ENCODE results near the gene LMF1.

LMF1 gene

GRCh38 chr16:1002399-1003166 lies 31.8 kb upstream of the LMF1 start:
- peak; percentile 90 for DNase-seq (ENCODE audit: low read depth, low spot score)
- H3K4me3 ChIP-seq (ENCODE audit: low read depth, low read length) = no peak overlapping the region
- TF ChIP-seq, protein P1, sequence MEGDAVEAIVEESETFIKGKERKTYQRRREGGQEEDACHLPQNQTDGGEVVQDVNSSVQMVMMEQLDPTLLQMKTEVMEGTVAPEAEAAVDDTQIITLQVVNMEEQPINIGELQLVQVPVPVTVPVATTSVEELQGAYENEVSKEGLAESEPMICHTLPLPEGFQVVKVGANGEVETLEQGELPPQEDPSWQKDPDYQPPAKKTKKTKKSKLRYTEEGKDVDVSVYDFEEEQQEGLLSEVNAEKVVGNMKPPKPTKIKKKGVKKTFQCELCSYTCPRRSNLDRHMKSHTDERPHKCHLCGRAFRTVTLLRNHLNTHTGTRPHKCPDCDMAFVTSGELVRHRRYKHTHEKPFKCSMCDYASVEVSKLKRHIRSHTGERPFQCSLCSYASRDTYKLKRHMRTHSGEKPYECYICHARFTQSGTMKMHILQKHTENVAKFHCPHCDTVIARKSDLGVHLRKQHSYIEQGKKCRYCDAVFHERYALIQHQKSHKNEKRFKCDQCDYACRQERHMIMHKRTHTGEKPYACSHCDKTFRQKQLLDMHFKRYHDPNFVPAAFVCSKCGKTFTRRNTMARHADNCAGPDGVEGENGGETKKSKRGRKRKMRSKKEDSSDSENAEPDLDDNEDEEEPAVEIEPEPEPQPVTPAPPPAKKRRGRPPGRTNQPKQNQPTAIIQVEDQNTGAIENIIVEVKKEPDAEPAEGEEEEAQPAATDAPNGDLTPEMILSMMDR (IDR thresholded peaks at IDR 0.05; ENCODE audit: low read depth, low read length) = no peak
- in situ Hi-C loops (cut with HindIII; ENCODE audit: low sequenced_read_pairs) = no loop called here

DNA sequence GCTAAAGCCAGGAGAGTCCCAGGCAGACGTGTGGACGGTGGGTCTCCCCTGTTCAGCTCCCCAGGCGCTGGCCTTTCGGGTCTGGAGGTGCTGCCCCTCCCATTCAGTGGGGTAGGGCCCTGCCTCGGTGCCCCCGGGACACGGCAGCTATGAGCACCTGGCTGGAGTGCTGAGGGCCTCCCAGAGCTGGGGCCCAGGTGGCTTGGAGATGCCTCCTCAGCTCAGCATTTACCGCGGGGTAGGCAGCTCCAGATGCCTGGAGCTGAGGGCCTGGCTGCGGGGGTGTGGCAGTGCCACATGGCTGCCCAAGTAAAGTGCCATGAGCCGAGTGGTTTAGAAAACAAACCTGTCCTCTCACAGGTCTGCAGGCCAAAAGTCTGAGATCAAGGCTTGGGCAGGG lies 30.3 kb upstream of the LMF1 start:
- no peak for DNase-seq (ENCODE audit: low read depth, low spot score)
- H3K4me3 ChIP-seq (ENCODE audit: low read depth, low read length) = no peak overlapping the region
- TF ChIP-seq, protein P1 (IDR thresholded peaks at IDR 0.05; ENCODE audit: low read depth, low read length) = no peak
- in situ Hi-C loops (cut with HindIII; ENCODE audit: low sequenced_read_pairs) = no loop called here

GRCh38 chr16:1000608-1001007 lies 29.8 kb upstream of the LMF1 start:
- no peak overlapping the region for H3K4me3 ChIP-seq (ENCODE audit: low read depth, low read length)
- no peak for DNase-seq (ENCODE audit: low read depth, low spot score)
- in situ Hi-C loops (cut with HindIII; ENCODE audit: low sequenced_read_pairs) = no loop called here
- TF ChIP-seq, protein P1 (IDR thresholded peaks at IDR 0.05; ENCODE audit: low read depth, low read length) = no peak

GRCh38 chr16:999677-1000076 lies 28.9 kb upstream of the LMF1 start:
- DNase-seq (ENCODE audit: low read depth, low spot score) = no peak
- in situ Hi-C loops (cut with HindIII; ENCODE audit: low sequenced_read_pairs) = no loop called here
- TF ChIP-seq, protein P1 (IDR thresholded peaks at IDR 0.05; ENCODE audit: low read depth, low read length) = no peak
- no peak overlapping the region for H3K4me3 ChIP-seq (ENCODE audit: low read depth, low read length)

GRCh38 chr16:998615-999014 lies 27.8 kb upstream of the LMF1 start:
- in situ Hi-C loops (cut with HindIII; ENCODE audit: low sequenced_read_pairs) = no loop called here
- TF ChIP-seq, protein P1 (IDR thresholded peaks at IDR 0.05; ENCODE audit: low read depth, low read length) = no peak
- H3K4me3 ChIP-seq (ENCODE audit: low read depth, low read length) = no peak overlapping the region
- DNase-seq (ENCODE audit: low read depth, low spot score) = no peak

GRCh38 chr16:998211-998610 lies 27.4 kb upstream of the LMF1 start:
- H3K4me3 ChIP-seq (ENCODE audit: low read depth, low read length) = no peak overlapping the region
- in situ Hi-C loops (cut with HindIII; ENCODE audit: low sequenced_read_pairs) = no loop called here
- no peak for DNase-seq (ENCODE audit: low read depth, low spot score)
- TF ChIP-seq, protein P1 (IDR thresholded peaks at IDR 0.05; ENCODE audit: low read depth, low read length) = no peak

Data from astrocyte of the spinal cord (primary cell).